ENCODE measurements around the gene NPM1.
"Not testable (repeated sequence)": the region's sequence is repeated elsewhere in the genome, so short reads cannot be mapped to it uniquely, and the experiment has no call there.

NPM1 gene

GRCh38 chr5:171386006-171386671 is 1.5 kb upstream of the NPM1 start:
- FAIRE-seq, result no peak

GRCh38 chr5:171386861-171387344 is 746 bp upstream of the NPM1 start:
- FAIRE-seq, result no peak

GRCh38 chr5:171387970-171388815 is 544 bp downstream of the NPM1 start:
- no peak for FAIRE-seq

GRCh38 chr5:171388816-171389168 is 1.1 kb downstream of the NPM1 start:
- FAIRE-seq, result no peak

GRCh38 chr5:171390883-171391677 is 3.4 kb downstream of the NPM1 start:
- no peak for FAIRE-seq

- no peak for FAIRE-seq
Measured at GRCh38 chr5:171391996-171392577, 4.4 kb downstream of the NPM1 start.

- no peak for FAIRE-seq
Measured at GRCh38 chr5:171392585-171393159, 5.0 kb downstream of the NPM1 start.

- no peak for FAIRE-seq
Measured at GRCh38 chr5:171395042-171395441, 7.4 kb downstream of the NPM1 start.

- not testable (repeated sequence) for FAIRE-seq
Measured at GRCh38 chr5:171396583-171396982, 8.9 kb downstream of the NPM1 start.

GRCh38 chr5:171397190-171397589 is 9.5 kb downstream of the NPM1 start:
- no peak for FAIRE-seq

GRCh38 chr5:171397599-171397998 is 9.9 kb downstream of the NPM1 start:
- no peak for FAIRE-seq

- not testable (repeated sequence) for FAIRE-seq
Measured at GRCh38 chr5:171398660-171399059, 11.0 kb downstream of the NPM1 start.

GRCh38 chr5:171400169-171400568 is 12.5 kb downstream of the NPM1 start:
- no peak for FAIRE-seq

GRCh38 chr5:171401167-171401947 is 13.7 kb downstream of the NPM1 start:
- no peak for FAIRE-seq

GRCh38 chr5:171402751-171403150 is 15.1 kb downstream of the NPM1 start:
- FAIRE-seq, result not testable (repeated sequence)

GRCh38 chr5:171405615-171406014 is 18.0 kb downstream of the NPM1 start:
- no peak for FAIRE-seq

GRCh38 chr5:171407234-171407633 is 19.6 kb downstream of the NPM1 start:
- no peak for FAIRE-seq

- FAIRE-seq, result no peak
Measured at GRCh38 chr5:171409164-171410136, 21.8 kb downstream of the NPM1 start.

- no peak for FAIRE-seq
Measured at GRCh38 chr5:171410181-171410580, 22.5 kb downstream of the NPM1 start.

- FAIRE-seq, result no peak
Measured at GRCh38 chr5:171412186-171412585, 24.5 kb downstream of the NPM1 start.
